ENCODE data around the gene PCDHB1.

- no peak for TF ChIP-seq EZH2 (IDR thresholded peaks at IDR 0.05; ENCODE audit: low read length, unreplicated experiment)
- no peak for TF ChIP-seq CTCF (conservative IDR thresholded peaks at IDR 0.05; ENCODE audit: low read depth, low read length)
These were observed 54.2 kb downstream of the PCDHB1 start for GRCh38 chr5:141105350-141105749.
